PC-9 (cell line): ENCODE results near the gene CHRD.

Source experiments
- CTCF ChIP-seq: fragments of 200-600 bp; sonication (generic); conservative IDR thresholded peaks from 2 replicates; pipeline ENCODE4 v1.6.1; 2017; ENCODE audit warnings: mixed run types, antibody characterized with exemption, mild to moderate bottlenecking, moderate library complexity
- EZH2 ChIP-seq: fragments of 200-600 bp; sonication (generic); IDR thresholded peaks from 2 replicates; pipeline ENCODE4 v1.8.0; 2017; ENCODE audit warnings: antibody characterized with exemption, low read depth

GRCh38 chr3:184358124-184358767 lies 21.6 kb upstream of the CHRD start:
- TF ChIP-seq EZH2 (no peak), CTCF (no peak)
